GM21528 (cell line): Measurements from ENCODE around the gene PARD3.

Source experiments
- ATAC-seq: cut with Tn5 transposase; IDR thresholded peaks from one replicate; pipeline ENCODE4 v1.9.1; 2021; ENCODE audit warnings: mild to moderate bottlenecking, moderate library complexity; ENCODE audit not compliant: unreplicated experiment, low FRiP score

The PARD3 gene

DNA sequence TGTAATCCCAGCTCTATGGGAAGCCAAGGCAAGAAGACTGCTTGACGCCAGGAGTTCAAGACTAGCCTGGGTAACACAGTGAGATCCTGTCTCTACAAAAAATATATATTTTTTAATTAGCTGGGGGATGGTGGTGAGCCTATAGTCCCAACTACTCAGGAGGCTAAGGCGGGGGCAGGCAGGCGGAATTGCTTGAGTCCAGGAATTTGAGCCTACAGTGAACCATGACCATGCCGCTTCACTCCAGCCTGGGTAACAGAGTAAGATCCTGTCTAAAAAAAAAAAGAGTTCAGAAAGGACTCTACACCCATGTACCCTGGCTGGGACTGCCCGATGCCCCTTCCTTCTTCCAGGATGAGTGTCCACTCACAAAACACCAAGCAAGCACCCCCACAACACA lies 648.7 kb downstream of the PARD3 start:
- no peak for ATAC-seq

DNA sequence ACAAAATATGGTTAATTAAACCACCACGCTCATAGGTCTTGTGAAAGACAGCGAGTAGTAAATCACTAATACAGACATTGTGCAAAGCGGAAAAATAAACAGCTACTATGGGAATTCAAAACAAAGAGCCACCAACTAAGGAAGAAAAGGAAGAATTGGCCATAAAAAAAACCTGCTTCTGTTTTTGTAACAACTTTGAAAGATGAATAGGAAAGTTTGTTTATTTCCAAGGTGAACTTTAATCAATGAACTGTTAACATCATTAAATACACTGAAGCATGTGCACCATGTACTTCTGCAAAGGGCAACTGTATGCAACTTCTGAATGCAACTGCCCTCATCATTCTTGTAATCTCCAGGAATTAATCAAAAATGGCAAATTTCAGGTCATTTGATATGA lies 651.1 kb downstream of the PARD3 start:
- ATAC-seq = no peak

DNA sequence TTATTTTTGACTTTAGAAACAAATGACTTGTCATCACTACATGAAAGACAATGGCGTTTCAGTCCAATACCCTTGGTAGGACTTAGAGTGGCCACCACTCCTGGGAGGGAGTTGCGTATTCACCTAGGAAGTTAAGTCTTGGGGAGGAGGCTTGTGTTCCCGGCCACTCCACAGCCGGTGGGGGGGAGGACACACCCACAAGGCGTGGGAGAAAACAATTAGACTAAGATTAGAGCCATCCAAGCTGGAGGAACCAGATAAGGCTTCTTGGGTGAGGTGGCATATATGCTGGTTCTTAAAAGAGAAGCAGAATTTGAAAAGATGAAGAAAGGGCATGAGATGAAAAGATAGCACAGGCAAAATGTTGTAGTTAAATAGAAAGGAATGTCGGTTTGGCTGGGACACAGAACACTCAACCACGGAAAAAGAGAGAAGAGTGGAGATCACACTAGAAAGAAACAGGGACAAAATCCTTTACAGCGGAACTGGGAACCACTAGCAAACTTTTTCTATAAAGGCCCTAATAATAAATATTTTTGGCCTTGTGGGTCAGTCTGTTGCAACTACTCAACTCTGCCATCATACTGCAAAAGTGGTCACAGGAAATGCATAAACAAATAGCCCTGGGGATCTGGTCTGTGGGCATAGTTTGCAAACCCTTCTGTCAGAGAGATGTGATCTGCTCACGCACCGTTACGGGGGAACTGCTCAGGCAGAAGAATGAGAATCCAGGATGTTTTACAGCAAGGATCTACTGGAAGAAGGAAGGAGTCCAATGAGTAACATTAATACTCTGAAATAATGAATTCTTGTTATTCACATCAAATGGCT lies 651.8 kb downstream of the PARD3 start:
- no peak for ATAC-seq

DNA sequence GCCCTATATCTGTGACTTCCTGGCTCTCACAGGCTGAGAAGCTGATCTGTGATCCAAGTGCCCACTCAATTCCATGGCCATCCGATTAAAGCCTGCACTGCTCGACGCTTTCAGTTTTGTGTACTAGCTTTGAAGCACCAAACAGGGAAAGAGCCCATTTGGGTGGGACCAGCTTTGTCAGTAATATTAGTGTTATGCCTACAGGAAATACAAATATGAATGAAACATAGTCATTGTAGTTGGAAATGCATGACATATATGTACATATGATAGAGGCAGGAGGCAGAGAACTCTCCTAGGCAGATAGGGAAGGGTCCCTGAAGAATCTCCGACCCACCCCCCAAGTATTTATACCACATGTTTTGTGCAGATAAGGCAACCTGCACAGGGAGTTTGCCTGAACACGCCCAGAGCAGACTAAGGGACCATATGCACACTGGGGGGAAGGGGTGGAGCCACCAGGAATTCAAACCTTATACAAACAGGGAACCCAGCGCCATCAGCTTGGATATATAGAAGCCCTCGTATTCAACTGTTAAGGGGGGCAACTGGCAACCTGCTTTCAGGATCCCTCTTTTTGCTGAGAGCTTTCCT lies 653.2 kb downstream of the PARD3 start:
- ATAC-seq = no peak

DNA sequence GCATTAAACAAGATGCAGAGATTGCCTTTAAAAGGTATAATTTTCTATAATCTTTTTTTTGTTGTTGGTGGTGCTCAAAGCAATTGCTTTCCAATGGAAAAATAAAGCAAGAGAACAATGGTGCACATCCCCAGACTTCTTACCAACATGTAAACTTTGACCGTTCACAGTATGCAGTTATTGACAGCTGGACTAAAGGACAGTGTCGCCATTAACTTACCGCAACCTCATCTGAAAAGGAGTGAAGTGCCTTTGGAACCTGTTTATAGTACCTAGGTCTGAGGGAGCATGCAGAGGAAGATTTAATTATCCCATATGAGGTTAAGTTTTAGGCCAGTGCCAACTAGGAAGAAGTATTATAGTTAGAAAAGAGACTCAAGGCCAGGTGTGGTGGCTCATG lies 654.5 kb downstream of the PARD3 start:
- ATAC-seq = no peak

DNA sequence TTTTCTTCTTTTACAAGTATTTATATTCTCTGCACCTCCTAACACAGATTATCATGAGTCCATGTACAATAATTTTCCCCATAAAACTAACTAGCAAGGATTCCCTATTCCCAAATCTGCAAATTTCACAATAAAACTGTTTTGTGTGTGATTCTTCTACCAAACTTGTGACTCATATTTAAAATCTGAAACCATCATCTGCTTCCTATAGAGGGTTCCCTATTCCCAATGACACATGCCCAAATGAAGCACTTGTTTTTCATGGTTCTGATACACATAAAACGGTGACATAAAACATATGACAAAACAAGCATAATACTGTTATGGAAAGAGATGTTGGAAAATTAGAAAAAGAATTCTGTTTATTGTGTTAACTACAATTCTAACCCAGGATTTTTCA lies 657.6 kb downstream of the PARD3 start:
- no peak for ATAC-seq

DNA sequence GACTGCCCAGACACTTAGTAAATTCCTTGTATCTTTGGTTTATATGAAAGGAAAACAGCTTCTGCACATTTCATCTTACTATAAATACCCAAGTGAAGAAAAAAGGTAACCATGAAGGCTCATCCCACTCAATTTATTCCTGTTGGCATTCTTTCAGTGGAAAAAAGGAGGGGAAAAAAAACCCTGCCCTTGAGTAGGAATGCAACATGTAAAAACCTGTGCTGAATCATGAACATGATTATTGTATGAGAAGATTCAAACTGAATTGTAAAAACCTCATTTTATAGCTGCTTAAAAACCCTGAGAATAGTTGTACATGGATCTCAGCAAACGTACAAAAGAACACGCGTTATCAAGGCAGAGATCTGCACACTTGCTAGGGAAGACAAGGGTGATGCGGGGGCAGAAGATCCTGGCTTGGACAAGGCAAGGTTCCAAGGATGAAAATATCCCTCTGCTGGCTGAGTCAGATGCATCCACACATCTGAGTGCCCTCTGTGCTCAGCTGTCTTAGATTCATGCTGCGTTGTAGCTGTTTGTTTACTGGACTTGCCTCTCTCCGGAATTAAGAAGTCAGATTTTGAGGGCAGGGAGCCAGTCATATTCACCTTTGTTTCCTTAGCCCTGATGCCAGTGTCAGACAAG lies 658.2 kb downstream of the PARD3 start:
- no peak for ATAC-seq

DNA sequence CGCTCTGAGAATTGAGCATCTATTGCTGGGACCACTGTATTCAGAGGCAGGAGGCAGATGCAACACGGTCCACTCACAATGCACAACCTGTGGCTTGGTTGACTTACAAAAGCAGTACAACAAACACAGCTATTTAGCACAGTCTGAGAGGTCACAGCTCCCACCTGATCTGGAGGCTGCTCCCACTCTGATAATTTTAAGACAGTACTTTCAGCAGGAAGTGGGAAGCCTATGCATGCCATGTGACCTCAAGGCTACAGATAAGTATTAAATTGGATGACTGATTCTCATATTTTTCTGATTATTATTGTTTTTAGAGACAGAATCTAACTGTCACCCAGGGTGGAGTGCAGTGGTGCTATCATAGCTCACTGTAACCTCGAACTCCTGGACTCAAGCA lies 659.3 kb downstream of the PARD3 start:
- no peak for ATAC-seq

DNA sequence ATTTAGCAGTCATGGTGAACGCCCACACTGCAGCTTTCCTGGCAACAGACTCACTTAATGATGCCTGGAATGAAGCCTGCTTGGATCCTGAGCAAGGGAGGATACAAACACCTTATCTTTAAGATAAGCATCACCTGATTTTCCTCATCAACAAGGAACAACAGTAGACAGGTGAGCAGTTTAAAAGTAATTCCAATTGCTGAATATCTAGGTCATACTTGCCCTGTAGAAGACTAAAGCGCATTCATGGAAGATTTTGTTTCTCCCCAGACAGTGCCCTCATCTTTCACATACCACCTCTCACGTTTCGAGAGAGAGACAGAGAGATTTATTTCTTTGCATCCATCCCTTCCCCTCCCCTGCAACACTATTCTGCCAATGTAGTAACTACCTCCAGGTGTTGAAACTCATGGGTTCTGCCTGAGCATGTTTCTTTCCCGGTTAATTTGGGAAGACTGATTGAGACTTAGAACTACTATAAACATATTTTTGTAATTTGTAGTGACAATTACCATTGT lies 660.7 kb downstream of the PARD3 start:
- no peak for ATAC-seq

DNA sequence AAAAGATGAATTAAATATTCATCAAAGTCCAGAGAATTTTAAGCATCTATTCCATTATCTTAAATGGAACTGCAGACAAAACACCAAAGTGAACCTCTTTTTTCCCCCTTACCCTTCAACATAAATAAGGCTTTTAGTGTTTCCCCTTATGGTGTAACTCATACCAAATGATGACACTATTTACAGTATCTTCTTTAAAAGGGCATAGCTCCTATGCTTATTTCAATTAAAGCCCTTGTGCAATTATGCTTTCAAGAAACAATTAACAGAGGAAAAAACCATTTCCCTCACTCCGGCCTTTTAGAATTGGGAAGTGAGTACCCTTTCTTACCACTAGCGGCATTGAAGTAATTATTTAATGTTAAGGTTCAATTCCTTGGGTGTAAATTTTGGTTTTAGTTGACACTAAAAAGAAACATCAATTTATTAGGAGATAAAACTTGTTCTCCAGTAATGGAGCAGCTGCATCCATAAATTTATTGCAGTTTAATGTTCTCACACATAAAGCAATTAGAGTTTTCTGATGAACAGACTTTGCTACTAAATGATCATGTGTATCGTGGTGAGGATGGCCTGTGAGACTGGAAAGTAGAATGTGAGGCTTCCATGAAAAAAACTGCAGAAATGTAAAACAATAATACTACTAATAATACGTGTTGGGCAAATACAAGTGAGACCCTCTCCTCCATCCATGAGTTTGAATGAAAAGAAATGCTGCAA lies 661.3 kb downstream of the PARD3 start:
- no peak for ATAC-seq

DNA sequence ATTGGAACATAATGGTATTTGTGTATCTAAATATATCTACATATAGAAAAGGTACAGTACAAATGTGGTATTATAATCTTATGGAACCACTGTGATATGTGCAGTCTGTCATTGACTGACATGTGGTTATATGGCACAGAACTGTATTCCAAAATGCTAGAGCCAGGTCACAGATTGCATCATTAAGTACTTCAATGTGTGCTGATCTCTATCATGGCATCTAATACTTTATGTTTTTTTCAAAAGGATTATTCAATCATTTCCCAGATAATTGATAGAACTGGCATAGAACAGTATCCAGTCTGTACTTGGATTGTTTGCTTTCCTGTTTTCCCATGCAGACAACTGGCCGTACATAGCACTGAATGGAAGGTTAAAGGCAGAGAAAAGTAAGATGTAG lies 662.7 kb downstream of the PARD3 start:
- ATAC-seq = no peak

DNA sequence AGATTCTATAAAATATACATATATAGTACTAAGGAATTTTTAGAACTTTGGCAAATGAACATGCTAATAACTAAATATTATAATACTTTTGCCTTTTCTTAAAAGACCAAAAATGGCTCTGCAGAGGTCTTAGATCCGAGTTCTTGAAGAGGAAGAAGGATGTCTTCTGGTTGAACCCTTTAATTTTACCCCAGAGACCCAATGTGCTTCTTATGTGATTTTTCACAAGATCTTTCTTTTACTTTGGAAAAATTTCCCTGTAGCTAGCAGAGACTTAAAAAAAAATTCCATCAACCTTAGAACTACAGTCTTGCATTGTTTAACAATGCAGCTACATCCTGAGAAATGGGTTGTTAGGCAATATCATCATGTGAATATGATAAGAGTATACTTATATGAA lies 663.2 kb downstream of the PARD3 start:
- ATAC-seq = no peak

DNA sequence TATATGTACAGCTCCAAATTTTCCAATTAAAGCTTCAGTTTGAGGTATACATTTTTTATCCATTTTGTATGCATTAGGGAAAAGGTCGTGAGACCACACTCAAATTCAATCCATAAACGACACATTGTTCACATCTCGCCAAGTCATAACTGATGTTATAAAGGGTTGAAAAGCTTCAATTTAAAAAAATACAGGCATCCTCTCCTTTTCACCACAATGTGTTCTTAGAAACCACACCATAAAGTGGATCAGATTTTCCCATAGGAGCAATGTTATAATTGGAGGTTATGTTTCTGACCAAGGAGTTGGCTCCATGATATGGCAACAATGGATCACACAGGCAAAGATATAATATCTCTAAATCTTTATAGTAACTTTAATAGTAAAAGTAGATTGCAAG lies 663.6 kb downstream of the PARD3 start:
- no peak for ATAC-seq

DNA sequence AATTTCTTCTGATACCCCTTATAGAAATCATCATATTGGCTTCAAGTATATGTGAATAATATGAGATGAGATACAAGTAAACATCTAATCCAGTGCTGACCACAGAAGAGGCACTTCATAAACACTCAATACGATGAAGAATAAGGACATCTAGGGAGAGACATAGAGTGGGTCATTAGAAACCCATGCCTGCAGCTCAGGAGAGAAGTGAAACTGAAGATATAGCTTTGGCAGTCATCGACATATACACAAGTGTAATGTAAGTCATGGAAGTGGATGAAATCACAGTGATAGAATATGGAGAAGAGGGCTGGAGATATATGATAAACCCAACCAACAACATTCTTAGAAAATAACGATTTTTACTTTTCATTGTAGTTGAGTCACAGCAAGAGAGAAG lies 665.0 kb downstream of the PARD3 start:
- ATAC-seq = no peak

DNA sequence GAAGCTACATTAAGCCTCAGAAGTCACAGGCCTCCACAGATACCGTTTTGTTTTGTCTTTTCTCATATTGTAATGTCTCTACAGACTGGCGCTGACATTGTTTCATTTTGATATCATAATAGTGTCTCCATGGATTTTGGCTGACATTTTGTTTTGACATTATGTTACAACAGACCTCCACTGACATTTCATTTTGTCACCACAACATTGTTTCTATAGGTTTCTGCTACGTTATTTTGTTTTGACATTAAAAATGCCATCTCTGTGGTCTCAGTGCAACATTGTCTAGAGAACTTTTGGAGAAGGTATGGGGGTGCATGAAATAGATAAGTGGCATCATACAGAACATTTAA lies 666.8 kb downstream of the PARD3 start:
- no peak for ATAC-seq

DNA sequence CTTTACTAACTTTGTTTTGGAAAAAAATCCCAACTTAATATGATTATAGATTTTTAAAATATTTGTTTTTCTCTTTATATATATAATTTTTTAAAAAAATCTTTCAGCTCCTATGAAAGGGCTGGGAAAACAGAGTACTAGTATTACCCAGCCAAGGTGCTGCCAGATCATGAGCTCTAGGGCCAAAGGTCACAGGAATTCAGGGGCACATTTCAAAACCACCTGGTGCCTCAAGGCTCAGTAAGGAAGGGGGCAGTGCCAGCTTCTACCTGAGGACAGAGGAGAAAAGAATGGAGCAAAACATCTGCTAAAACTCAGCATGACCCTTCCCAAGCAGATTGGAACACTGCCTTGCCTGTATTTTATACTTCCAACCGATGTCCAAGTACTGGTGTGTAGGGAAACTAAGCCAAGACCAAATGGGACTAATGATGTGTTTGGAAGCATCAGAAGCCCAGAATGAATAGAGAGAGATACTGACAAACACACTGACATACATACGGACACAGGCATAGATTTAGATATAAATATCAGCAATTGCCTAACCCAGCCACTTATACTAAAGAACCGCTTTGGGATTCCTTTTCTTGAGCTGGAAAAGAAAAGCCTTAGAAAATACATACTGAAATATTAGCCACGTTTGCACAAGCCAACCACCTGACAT lies 667.3 kb downstream of the PARD3 start:
- no peak for ATAC-seq

DNA sequence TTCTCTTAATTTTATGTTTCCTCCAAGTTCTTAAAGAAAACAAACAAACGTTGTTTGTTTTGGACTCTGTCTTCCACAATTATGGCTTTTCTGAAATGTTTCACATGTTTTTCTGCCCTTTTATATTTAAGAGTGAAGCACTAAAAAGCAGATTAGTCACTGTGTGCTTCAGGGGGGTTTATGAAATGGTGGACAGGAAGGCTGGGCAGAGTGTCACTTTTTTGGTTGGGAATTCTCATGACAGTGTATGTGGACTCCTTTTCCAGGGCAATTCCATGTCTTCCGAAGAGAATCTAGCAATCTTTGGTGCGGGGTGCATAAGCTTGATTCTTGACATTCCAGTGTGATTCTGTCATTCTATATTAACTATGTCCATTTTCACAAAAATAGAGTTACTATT lies 669.4 kb downstream of the PARD3 start:
- no peak for ATAC-seq

DNA sequence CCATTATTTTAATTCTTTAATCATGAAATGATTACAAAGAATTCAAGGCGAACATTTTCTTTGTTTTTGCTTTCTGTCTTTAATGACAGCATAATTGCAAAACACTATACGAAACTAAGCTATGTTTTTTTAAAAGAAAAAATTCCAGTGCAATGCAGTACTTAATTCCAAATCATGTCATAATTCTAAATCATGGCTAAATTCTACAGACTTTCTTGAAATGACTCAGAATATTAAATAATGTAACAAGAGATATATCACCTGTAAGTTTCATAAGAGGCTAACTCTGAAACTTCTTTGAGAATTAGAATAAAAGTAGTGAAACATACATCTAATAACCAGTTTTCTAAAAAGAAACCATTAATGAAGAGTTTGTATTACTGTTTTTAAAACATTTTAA lies 671.6 kb downstream of the PARD3 start:
- no peak for ATAC-seq

DNA sequence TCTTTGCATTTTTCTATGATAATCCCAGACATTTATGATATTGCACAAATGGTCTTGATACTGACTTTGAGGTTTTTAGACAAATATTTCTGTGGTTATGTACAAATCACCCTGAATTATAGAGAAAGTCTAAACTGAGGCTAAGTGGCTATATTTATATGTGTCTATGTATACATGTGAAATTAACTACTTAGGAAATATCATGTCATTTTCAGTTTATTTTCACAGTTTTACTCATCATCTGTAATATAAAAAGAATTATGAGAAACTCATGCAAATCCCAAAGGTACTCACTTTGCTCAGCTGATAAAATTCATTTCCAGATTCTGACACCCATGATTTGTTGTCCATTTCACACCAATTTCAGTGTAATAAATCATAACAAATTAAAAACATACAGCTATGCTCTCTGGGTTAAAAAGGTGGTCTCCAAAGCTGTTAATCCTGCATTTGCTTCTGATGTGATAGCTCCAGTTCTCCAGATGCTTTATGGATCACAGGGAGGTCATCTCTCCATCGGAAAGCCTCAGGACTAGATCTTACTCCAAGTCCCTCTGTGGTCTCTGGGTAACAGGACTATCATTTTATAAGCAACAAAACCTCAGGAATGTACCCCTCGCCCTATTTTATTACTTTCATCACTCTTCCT lies 673.9 kb downstream of the PARD3 start:
- no peak for ATAC-seq

DNA sequence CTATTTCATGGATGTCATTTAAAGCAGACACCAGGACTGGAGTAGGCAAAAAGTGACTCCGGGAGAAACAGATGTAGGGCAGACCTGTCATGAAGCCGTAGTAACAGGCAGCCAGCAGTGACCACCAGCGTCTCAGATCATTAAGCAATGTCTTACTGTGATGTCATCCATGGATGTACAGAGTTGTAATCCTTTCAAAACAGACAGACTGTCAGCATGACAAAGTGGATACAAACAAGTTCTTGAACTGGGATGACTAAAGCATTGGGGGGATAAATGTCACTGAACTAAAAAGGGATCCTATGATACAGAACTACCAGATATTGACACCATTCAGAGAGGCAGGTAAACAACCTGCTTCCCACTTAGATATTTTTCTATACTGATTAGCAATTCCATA lies 675.5 kb downstream of the PARD3 start:
- no peak for ATAC-seq
